HG03135 (cell line): ENCODE data around the gene SLC6A4.
"Not testable (repeated sequence)": the region's sequence is repeated elsewhere in the genome, so short reads cannot be mapped to it uniquely, and the experiment has no call there.

Source experiments
- ATAC-seq: cut with Tn5 transposase; IDR thresholded peaks from one replicate; pipeline ENCODE4 v1.9.1; 2021; ENCODE audit warnings: mild to moderate bottlenecking, moderate library complexity; ENCODE audit not compliant: unreplicated experiment

Gene SLC6A4

GRCh38 chr17:30220414-30220813 is 15.1 kb downstream of the SLC6A4 start:
- no peak for ATAC-seq

DNA sequence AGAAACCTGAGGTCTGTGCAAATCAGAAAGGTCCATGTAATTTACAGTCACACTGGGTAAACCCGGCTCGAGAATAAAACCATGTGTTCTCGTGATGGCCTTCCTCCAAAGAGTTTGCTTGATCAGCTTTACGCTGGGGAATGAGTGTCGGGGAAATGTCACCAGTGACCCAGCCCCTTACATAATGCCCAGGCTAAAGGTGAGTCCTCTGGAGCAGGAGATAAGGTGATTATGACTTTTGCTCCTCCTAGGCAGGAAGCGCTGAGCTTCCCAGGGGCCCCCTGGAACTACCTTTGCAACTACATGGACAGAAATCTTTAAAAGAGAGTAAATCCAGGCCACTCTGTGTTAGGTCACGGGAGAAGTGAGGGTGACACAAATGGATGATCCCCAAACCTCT is 15.7 kb downstream of the SLC6A4 start:
- ATAC-seq = no peak

DNA sequence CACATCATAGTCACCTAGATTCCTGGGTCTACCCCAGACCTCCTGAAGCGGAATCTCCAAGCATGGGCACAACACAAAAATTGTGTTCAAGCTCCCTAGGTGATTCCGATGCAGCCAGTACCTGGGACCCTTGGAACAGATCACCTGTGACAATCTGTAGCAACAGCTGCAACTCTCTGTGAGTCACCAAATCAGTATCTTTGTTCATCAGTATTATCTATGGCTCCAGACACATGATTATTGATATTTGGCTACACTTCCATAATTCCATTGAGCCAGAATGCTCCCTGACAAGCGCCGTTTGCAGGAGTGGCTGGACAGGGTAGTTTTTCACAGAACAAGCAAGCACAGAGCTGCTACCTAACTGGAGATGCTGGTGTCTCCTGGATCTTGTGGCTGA is 16.2 kb downstream of the SLC6A4 start:
- no peak for ATAC-seq

- no peak for ATAC-seq
Measured at GRCh38 chr17:30218799-30219198, 16.7 kb downstream of the SLC6A4 start.

DNA sequence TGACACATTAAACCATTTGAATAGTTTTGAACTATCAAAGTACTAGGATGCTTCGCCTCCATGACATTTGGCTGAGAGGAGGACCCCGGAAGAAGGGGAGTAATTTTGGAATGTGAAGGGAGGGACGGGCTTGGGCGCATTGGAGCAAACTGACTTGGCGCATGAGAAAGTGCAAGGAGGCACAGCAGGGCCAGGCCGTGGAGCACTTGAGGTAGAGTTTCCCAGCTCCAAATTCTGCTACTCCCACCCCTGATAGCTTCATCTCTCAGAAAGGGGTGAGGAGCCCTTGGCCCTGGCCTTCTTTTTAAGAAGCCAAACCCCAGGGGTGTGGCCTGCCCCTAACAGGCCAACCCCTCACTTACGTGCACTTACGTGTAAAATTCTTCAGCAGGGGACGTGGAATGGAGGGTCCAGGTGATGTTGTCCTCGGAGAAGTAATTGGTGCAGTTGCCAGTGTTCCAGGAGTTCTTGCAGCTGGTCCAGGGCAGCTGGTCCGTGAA is 17.7 kb downstream of the SLC6A4 start:
- no peak for ATAC-seq

GRCh38 chr17:30217054-30217453 is 18.4 kb downstream of the SLC6A4 start:
- no peak for ATAC-seq

DNA sequence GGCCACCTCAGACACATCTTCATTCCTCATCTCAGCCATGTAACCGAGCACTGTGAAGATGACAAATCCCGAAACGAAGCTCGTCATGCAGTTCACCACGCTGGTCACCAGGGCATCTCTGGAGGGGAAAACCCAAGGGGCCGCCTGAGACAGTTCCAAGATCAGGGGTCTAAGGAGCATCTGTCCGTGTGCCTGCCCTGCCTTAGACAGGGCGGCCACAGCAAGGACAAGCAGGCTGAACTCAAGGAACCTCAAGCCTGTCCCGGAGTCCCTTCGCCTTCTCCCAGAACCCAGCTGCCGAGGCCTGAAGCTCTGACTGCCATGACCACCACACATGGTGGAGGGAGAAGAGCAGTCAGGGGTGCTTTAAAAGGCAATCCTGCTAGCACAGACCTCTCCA is 22.7 kb downstream of the SLC6A4 start:
- peak; percentile 66 for ATAC-seq

DNA sequence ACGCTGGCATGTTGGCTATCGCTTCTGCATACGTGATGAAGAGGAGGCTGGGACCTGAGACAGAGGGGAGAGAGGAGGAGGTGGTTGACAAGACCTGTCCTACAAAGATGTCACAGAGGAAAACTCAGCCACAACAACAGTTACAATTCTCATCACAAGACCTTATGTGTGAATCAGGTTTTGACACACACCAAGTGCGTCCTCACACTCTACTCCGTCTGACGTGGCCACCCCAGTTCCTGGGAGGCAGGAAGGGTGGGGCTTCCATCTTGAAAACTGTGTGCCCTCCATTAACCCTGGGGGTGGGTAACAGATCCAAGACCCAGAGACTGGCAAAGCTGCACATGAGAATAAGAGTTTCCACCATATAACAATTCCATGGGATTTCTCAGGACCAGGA is 24.1 kb downstream of the SLC6A4 start:
- ATAC-seq = no peak

DNA sequence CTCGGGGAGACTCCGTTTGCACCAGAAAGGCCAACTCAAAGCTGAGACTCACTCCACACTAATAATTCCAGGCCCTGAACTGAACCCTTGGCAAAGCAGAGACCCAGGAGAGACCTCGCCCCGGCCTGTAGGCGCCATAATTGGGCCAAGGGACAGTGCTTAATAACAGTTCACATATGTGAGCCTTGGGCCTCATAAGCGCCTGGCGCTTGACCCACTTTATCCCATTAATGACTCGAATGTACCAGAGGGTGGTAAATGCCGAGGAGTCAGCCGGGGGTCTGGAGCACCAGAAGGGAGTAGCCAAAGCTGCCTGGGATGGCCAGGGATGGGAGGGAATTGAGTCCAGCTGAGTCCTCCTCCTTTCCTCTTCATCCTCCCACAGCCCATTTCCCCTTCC is 24.6 kb downstream of the SLC6A4 start:
- no peak for ATAC-seq

GRCh38 chr17:30210366-30210765 is 25.1 kb downstream of the SLC6A4 start:
- ATAC-seq = no peak

- ATAC-seq = no peak
Measured at GRCh38 chr17:30209930-30210329, 25.6 kb downstream of the SLC6A4 start.

- ATAC-seq = no peak
Measured at GRCh38 chr17:30208214-30208613, 27.3 kb downstream of the SLC6A4 start.

DNA sequence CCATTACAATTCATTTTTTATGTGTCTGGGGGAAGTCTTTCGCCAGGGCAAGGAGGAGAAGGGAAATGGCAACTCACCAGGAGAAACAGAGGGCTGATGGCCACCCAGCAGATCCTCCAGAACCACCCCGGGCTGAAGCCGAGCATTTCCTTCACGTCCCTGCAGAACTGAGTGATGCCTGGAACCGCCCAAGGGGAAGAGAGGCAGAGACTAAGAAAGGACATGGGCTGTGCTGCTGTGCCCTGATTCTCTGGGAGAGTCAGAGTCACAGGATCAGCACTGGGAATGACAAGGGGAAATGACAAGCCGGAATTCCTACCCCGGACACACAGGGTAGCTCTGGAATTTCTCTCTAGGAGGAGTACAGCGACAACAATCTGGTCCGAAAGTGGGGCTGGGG is 27.8 kb downstream of the SLC6A4 start:
- no peak for ATAC-seq

- ATAC-seq = no peak
Measured at GRCh38 chr17:30203471-30203981, 32.0 kb downstream of the SLC6A4 start.

DNA sequence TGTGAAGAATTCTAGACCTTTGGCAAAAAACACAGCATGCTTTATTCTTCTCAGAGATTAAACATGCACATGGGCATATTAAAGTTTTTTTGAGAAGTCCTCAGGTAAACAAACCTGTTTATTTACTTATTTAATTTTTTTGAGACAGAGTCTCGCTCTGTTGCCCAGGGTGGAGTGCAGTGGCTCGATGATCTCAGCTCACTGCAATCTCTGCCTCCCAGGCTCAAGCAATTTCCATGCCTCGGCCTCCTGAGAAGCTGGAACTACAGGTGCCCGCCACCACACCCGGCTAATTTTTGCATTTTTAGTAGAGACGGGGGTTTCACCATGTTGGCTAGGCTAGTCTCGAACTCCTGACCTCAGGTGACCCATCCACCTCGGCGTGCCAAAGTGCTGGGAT is 34.8 kb downstream of the SLC6A4 start:
- not testable (repeated sequence) for ATAC-seq

DNA sequence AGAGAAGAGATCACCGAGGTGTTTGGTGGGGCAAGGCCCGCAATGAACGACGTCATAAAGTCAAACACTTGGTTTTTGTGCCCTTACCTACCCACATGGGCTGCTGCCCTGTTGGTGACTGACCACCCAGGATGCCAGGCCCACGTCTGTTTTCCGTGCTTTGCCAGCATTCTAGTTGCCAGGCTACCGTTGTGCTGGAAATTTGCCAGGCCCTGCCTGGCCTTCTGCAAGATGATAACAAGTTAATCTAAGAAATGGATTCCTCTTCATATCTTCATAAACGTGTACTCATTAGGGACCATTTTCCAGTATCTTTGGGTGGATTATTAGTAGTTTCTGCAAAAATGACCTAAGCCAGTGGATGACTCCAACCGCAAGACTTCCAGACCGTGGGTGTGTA is 35.4 kb downstream of the SLC6A4 start:
- ATAC-seq = no peak

DNA sequence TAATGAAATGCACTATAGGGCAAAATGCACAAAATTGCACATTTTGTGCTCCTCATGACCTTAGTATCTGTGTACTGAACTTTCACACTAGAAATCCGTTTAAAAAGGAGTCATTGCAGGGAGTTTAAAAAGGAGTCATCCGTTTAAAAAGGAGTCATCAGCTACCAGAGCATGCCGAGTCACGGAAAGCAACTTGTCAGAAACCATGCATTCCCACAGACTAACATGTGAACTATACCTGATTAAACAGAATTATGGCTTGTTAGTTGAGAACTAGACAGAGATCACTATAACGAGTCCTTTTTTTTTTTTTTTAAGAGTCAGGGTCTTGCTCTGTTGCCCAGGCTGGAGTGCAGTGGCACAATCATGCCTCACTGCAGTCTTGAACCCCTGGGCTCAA is 35.9 kb downstream of the SLC6A4 start:
- no peak for ATAC-seq

- no peak for ATAC-seq
Measured at GRCh38 chr17:30197416-30197815, 38.1 kb downstream of the SLC6A4 start.

DNA sequence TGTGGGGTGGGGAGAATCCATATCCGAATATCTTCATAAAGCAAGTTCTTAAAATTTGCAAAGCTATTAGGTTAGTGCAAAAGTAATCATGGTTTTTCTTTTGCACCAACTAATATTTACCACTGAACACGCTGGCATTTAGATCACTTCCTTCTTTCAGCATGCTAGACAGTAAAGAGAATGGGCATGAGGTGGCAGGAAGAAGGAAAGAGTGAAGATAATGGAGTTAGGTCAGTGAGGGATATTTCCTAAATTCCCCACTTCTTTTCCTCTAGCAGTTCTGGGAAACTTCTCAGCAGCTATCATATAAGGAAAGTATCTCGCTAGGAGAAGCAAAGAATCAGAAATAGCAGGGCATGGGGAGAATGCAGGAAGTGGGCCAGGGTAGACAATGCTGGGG is 39.0 kb downstream of the SLC6A4 start:
- no peak for ATAC-seq

DNA sequence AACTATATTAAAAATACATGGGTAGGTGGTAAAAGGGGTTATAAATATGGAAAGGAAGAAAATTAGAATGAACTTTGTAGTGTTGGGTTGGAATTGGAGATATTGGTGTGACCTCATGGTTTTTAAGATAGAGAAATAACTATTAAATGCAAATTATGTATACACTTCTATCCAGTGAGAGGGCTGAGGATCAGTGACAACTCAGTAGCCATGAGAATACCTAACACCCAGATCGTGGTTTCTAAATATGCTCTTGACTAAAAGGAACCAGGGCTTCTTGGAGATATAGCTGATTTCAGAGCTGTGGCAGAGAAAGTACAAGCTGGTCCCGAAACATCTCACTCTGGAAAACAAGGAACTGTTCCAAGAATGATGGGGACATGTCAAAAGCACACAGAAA is 44.4 kb downstream of the SLC6A4 start:
- ATAC-seq = no peak

- no peak for ATAC-seq
Measured at GRCh38 chr17:30188211-30188939, 47.1 kb downstream of the SLC6A4 start.

DNA sequence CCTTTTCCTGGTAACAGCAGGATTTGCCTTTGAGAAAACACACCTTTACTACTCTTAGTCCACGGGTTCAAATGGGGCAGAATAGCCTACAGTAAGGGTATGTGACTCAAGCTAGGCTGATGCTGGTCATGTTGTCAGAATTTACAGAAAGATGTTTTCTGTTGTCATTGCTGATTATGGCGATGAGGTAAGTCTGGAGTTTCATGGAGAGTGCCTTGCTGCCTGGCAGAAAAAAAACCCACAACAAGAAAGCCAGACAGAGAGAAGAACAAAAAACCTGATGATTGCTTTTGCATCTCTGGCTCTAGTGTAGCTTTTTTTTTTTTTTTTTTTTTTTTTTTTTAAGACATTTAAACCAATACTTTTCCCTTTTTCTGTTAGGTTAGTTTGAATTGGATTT is 47.9 kb downstream of the SLC6A4 start:
- ATAC-seq = no peak

DNA sequence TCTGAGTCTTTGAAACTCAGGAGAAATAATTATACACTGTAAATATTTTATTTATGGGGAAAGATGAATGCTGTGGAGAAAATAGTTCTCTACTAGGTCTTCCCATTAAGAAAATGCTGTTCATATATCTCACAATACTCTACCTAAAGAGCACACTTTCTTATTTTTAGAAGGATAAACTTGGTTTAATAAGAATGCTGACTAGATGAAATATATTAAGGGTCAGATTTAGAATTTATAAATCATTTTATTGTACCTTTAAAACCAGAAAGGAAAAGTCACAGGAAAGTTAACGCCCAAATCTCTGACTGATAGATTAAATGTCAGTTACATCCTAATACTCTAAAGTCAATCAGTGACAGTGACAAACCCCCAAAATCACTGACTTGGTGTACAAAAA is 48.7 kb downstream of the SLC6A4 start:
- no peak for ATAC-seq
